ENCODE data around the gene CDHR5.

DNA sequence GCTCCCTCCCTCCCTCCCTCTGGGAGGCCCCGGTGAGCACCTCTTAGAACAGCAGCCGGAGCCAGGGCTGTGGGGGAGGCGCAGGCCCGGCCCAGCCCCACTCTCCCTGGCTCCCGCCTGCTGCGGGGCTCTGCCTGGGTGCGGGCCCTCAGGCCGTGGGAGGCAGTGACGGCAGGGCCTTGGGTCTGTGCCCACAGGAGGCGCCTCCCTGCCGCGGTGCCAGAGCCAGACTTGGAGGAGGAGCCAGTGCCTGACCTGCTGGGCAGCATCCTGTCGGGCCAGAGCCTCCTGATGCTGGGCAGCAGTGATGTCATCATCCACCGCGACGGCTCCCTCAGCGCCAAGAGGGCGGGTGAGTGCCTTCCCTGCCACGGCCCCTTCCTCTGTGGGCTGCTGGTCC lies 18.5 kb downstream of the CDHR5 start:
- TF ChIP-seq CTCF (IDR thresholded peaks at IDR 0.05) (no peak), POLR2A (IDR thresholded peaks at IDR 0.05) (no peak)

Measured in testis (tissue), 2 donors.